Choroid plexus epithelial cell (primary cell): ENCODE measurements around the gene ADCY2.

Experiments
- DNase-seq: peaks from one replicate; pipeline ENCODE4 v3.0.0-alpha.2; 2010; ENCODE audit warnings: low read depth
- H3K4me3 ChIP-seq: 2 replicates; pipeline ENCODE4 v1.5.1; 2011; ENCODE audit warnings: low read depth, mild to moderate bottlenecking, control low read depth, low read length, moderate library complexity
- CTCF ChIP-seq: conservative IDR thresholded peaks from 2 replicates; pipeline ENCODE4 v1.5.1; 2011; ENCODE audit warnings: low read depth, mild to moderate bottlenecking, control low read depth, inconsistent platforms, low read length, moderate library complexity

The ADCY2 gene

GRCh38 chr5:7706256-7706655 is 310.3 kb downstream of the ADCY2 start:
- TF ChIP-seq CTCF: no peak

GRCh38 chr5:7714119-7714518 is 318.2 kb downstream of the ADCY2 start:
- DNase-seq: peak; percentile 69
- no peak overlapping the region for H3K4me3 ChIP-seq
- TF ChIP-seq CTCF: no peak

More at GRCh38 chr5:7706256-7706655, 310.3 kb downstream of the ADCY2 start:
- no peak overlapping the region for H3K4me3 ChIP-seq
- no peak for DNase-seq

- no peak overlapping the region for H3K4me3 ChIP-seq
- no peak for TF ChIP-seq CTCF
- peak; percentile 4 for DNase-seq
Observed at GRCh38 chr5:7714697-7715096, 318.8 kb downstream of the ADCY2 start.

GRCh38 chr5:7717691-7718090 is 321.8 kb downstream of the ADCY2 start:
- DNase-seq: peak; percentile 93
- no peak overlapping the region for H3K4me3 ChIP-seq
- no peak for TF ChIP-seq CTCF

- H3K4me3 ChIP-seq: no peak overlapping the region
- DNase-seq: no peak
- TF ChIP-seq CTCF: no peak
Observed at GRCh38 chr5:7728076-7728475, 332.1 kb downstream of the ADCY2 start.

GRCh38 chr5:7741415-7742065 is 345.6 kb downstream of the ADCY2 start:
- no peak overlapping the region for H3K4me3 ChIP-seq
- TF ChIP-seq CTCF: no peak
- DNase-seq: no peak

- no peak for TF ChIP-seq CTCF
- no peak for DNase-seq
- H3K4me3 ChIP-seq: no peak overlapping the region
Observed at GRCh38 chr5:7742241-7742656, 346.3 kb downstream of the ADCY2 start.
